GM08714 (cell line): Measurements from ENCODE around the gene GPR31.

Experiments
- H3K4me3 ChIP-seq: fragments of 200-500 bp; sonication (Bioruptor generic); 2 replicates; pipeline ENCODE4 v1.5.1; 2014; ENCODE audit warnings: mild to moderate bottlenecking, low read length, inconsistent platforms
- ZNF274 ChIP-seq: IDR thresholded peaks from 2 replicates; pipeline ENCODE4 v1.6.1; 2012; ENCODE audit warnings: mild to moderate bottlenecking, low read depth, low read length

GPR31 gene

DNA sequence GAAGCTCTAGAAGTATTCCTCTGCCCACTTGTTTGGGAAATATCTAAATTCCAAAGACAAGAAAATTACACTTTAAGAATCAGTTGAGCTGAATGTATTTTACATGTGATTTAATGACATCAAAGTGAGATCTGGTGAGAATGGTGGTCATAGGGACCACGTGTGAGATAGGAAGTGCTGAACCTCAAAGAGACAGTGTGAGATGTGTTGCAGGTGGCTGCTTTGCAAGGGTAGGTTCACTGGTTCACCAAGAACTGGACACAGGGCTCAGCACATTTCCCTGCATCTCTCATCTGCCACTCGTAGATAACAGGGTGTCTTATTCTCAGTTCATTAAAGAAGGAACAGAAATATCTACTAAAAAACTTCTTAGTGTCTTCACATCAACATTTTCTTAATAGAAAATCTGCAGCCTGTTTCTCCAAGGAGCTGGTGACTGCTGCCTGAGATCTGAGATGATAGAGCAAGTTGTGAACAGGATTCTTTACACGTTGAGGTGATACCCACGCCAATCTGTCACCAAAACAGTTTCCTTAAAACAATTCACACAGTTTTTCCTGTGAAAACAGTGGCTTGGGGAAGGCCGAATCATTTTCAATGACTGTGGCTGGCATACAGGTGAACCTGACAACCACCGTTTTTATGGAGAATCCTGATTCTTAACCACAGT is 27.6 kb downstream of the GPR31 start:
- TF ChIP-seq ZNF274: no peak
- no peak overlapping the region for H3K4me3 ChIP-seq

DNA sequence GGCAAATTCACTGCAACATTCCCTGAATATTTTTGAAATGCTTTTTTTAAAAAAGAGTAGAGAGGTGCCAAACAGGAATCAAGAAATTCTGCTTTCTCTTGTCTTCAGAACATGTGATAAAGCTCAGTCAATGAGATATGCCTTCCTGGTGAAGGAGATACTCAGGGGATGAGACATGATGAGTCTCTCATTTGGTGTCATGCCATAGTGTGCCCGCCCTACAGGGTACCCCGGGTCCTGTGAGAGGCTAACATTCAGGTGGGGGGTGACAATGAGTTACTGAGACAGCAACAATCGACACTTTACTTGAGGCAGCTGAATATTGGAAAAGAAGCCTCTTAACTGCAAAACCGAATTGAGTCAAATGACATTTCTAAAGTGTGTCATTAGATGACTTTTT is 28.2 kb downstream of the GPR31 start:
- H3K4me3 ChIP-seq: no peak overlapping the region; the same call in 1 of the 2 replicates
- no peak for TF ChIP-seq ZNF274

GRCh38 chr6:167129159-167129558 is 28.6 kb downstream of the GPR31 start:
- H3K4me3 ChIP-seq: no peak overlapping the region
- TF ChIP-seq ZNF274: no peak

DNA sequence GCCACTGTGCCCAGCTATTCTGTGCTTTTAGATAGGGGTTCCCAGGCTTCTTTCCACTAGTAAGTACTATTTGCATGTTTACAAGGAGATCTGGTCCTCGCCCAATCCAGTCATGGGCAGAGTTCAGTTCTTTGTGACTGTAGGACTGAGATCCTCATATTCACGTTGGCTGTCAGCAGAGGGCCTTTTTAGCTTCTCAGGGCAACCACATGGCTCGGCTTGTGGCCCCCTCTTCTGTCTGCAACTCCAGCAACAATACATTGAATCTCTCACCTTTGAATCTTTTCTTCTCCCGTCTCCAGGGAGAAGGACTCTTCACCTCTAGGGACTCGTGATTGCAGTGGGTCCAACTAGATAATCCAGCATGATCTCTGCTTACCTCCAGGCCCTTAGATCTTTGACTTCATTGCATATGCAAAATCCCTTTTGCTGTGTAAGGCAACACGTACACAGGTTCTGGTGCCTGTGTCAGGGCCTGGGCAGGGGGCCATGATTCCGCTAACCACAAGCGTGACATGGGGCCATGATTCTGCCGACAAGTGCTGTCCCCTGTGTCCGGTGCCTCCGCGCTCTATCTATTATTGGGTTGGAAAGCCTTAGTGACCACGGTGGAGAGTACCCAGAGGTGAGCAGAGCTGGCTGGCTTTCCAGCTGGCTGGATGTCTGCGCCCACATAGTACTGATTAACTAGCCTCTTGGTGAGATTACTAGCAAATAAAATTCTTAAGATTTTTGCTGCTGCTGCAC is 29.8 kb downstream of the GPR31 start:
- H3K4me3 ChIP-seq: peak overlapping the region; percentile 16; the same call in 1 of the 2 replicates
- no peak for TF ChIP-seq ZNF274

GRCh38 chr6:167125855-167126349 is 31.9 kb downstream of the GPR31 start:
- TF ChIP-seq ZNF274: no peak
- no peak overlapping the region; the same call in 1 of the 2 replicates for H3K4me3 ChIP-seq

- TF ChIP-seq ZNF274: no peak
- peak overlapping the region; percentile 48; the same call in 1 of the 2 replicates for H3K4me3 ChIP-seq
These were observed 32.4 kb downstream of the GPR31 start for GRCh38 chr6:167125410-167125809.

DNA sequence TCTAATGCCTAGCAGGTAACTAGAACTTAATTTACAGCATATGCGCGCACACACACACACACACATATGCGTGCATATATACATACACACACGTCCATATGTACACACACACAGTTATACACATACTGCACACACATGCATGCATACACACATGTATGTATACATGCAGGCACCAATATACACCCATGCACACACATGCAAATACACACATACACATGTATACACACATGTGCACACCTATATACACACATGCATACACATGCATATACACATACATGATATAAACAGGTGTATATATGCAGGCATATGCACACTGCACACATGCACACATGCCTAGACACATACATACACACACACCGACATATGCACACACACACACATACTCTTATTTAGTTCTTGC is 33.0 kb downstream of the GPR31 start:
- H3K4me3 ChIP-seq: no peak overlapping the region
- no peak for TF ChIP-seq ZNF274

DNA sequence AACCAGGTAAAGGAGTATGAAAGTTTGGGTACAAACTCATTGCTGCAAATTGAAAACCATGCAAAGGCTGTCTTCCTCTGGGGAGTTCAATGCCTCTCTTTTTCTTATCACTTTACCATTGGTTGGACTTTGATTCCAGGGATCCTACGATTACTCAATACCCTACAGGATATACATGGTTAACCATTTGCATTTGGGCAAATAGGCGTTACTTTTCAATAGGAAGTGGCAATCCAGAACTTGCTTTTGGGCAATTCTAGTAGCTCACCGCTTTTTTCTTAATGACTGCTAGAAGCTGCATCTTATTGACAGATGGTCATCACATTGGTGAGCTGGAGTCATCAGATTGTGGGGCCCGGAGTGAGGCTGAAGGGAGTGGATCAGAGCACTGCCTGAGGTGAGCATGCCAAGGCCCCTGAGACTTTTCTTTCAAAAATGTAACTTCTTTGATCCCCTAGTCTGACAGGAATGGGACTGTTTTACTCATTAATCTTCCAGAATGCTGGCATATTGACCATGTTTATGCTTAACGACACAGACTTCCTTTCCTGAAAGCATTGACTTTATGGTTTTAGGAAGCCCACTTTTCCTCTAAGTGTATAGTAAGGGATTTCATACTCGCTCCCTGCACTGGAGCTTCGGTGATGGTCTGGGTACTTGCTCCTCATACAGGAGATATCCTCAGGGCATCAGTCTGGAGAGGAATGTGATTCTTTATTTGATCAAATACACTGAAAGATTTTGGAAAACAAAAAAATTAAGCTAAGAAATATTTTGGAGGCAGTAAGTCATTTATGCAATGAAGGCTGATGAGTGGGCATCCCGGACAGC is 34.7 kb downstream of the GPR31 start, which contains the start of gene CCR6:
Gene CCR6, plus strand, starts transcription at position 270 of the 831 bp plus-strand sequence. CDS start 13,039 bp downstream, outside the sequence.
- peak within 1 kb of the TSS; percentile 80; the same call in 1 of the 2 replicates for H3K4me3 ChIP-seq
- no peak for TF ChIP-seq ZNF274

DNA sequence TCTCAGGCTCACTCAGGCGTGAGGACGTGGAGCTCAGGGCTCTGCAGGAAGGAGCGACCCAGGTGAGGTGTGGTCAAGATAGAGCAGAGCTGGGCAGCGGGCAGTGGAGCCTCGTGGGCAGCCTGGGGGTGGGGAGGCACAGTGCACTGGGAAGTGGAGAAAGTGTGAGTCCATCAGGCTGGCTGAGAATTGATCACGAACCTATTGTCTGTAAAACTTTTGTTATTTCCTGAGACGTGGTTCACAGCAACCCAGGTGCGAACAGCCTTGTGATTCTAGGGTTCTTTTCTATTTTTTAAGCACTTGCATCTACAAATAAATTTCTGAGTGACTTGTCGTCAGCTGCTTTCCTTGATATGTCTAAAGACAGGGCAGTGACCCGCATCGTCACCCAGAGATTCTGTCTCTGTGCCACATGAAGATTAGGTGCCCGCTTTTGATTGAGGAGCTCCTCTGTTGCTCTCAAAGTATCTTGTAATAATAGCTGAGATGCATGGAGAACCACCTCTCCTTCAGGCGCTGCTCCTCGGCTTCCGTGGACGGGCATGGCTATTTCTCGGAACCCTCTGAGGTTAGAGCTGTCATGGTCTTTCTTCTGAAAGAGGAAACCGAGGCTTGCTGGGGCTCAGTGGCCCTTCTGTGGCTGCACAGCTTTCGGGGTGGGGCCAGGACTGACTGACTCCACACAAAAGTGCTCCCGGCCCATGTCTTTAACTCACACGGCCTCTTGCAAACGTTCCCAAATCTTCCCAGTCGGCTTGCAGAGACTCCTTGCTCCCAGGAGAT is 35.5 kb downstream of the GPR31 start:
- peak overlapping the region; percentile 80; the same call in 1 of the 2 replicates for H3K4me3 ChIP-seq

GRCh38 chr6:167121335-167121841 is 36.4 kb downstream of the GPR31 start:
- peak overlapping the region; percentile 80; the same call in 1 of the 2 replicates for H3K4me3 ChIP-seq
- TF ChIP-seq ZNF274: no peak

More for the DNA sequence above, 35.5 kb downstream of the GPR31 start:
- no peak for TF ChIP-seq ZNF274

- TF ChIP-seq ZNF274: no peak
- H3K4me3 ChIP-seq: no peak overlapping the region; the same call in 1 of the 2 replicates
These were observed 37.2 kb downstream of the GPR31 start for GRCh38 chr6:167120583-167120903.

GRCh38 chr6:167119670-167120582 is 37.9 kb downstream of the GPR31 start:
- H3K4me3 ChIP-seq: peak overlapping the region; percentile 13; the same call in 1 of the 2 replicates
- TF ChIP-seq ZNF274: no peak
